KMS-11 (cell line): ENCODE results near the gene SYT17.

Source experiments
- H2AFZ ChIP-seq: fragments of 200-600 bp; sonication (generic); 2 replicates; pipeline ENCODE4 v1.6.1; 2016; ENCODE audit warnings: antibody characterized with exemption, mixed run types, low read depth
- H3K27ac ChIP-seq: fragments of 200-600 bp; sonication (generic); 2 replicates; pipeline ENCODE4 v1.6.1; 2016; ENCODE audit warnings: mild to moderate bottlenecking, mixed run types
- H3K27me3 ChIP-seq: fragments of 200-600 bp; sonication (generic); 2 replicates; pipeline ENCODE4 v1.6.1; 2017; ENCODE audit warnings: mild to moderate bottlenecking, low read depth, mixed run types, moderate library complexity; ENCODE audit not compliant: insufficient read depth
- H3K36me3 ChIP-seq: fragments of 200-600 bp; sonication (generic); 2 replicates; pipeline ENCODE4 v1.6.1; 2017; ENCODE audit warnings: mild to moderate bottlenecking, mixed run types; ENCODE audit not compliant: insufficient read depth
- H3K4me1 ChIP-seq: fragments of 200-600 bp; sonication (generic); 2 replicates; pipeline ENCODE4 v1.6.1; 2016; ENCODE audit warnings: mild to moderate bottlenecking, low read depth, mixed run types; ENCODE audit not compliant: poor library complexity, severe bottlenecking
- H3K4me2 ChIP-seq: fragments of 200-600 bp; sonication (generic); 2 replicates; pipeline ENCODE4 v1.7.0; 2016; ENCODE audit warnings: mild to moderate bottlenecking, mixed run types
- H3K4me3 ChIP-seq: fragments of 200-600 bp; sonication (generic); IDR thresholded peaks from 2 replicates; pipeline ENCODE4 v1.6.1; 2017; ENCODE audit warnings: low read depth, low read length, mixed read lengths; ENCODE audit not compliant: insufficient read depth
- H3K79me2 ChIP-seq: fragments of 200-600 bp; sonication (generic); 2 replicates; pipeline ENCODE4 v1.6.1; 2016; ENCODE audit warnings: low read depth, mixed run types; ENCODE audit not compliant: insufficient read depth
- H3K9ac ChIP-seq: fragments of 200-600 bp; sonication (generic); 2 replicates; pipeline ENCODE4 v1.6.1; 2016; ENCODE audit warnings: mild to moderate bottlenecking, mixed run types
- H4K20me1 ChIP-seq: fragments of 200-600 bp; sonication (generic); 2 replicates; pipeline ENCODE4 v1.6.1; 2016; ENCODE audit warnings: mild to moderate bottlenecking, mixed run types; ENCODE audit not compliant: insufficient read depth
- TF ChIP-seq, protein P1 (sequence below): fragments of 200-600 bp; sonication (generic); conservative IDR thresholded peaks from 2 replicates; pipeline ENCODE4 v1.6.1; 2017; ENCODE audit warnings: low read depth, mild to moderate bottlenecking, antibody characterized with exemption, low read length, moderate library complexity, mixed read lengths

The SYT17 gene

DNA sequence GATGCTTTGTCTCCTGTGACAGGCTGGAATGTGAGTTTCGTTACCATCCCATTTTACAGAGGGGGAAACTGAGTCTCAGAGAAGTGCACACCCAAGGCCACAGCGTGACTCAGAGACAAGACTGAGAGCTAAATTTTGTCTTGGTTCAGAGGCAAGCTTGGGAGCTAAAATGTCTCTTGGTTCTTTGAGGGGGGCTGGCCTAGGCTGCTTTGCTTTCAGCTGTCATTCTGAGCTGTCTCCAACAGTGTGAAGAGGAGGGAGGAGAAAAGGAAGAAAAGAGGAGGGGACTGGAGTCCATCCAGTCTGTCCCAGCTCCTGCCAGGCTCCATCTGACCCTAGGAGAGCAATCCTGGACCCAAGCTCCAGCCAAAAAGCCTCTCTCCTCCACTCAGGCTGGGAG, 117.4 kb downstream of the SYT17 start, which contains the start of gene CLEC19A:
TSS of gene CLEC19A (plus strand) at position 301 of the 400 bp plus-strand sequence. CDS start 121 bp downstream, outside the sequence.
- Histone ChIP-seq H3K36me3 (no peaks in the 10 kb centered on the region), H3K27ac (no peak within 1 kb of the TSS), H3K4me1 (no peaks in the 10 kb centered on the region), H3K9ac (no peak within 1 kb of the TSS), H2AFZ (no peak within 1 kb of the TSS), H3K4me3 (no peak within 1 kb of the TSS), H4K20me1 (no peaks in the 10 kb centered on the region), H3K27me3 (no peaks in the 10 kb centered on the region), H3K79me2 (no peaks in the 10 kb centered on the region), H3K4me2 (no peak within 1 kb of the TSS)
- TF ChIP-seq, protein P1, sequence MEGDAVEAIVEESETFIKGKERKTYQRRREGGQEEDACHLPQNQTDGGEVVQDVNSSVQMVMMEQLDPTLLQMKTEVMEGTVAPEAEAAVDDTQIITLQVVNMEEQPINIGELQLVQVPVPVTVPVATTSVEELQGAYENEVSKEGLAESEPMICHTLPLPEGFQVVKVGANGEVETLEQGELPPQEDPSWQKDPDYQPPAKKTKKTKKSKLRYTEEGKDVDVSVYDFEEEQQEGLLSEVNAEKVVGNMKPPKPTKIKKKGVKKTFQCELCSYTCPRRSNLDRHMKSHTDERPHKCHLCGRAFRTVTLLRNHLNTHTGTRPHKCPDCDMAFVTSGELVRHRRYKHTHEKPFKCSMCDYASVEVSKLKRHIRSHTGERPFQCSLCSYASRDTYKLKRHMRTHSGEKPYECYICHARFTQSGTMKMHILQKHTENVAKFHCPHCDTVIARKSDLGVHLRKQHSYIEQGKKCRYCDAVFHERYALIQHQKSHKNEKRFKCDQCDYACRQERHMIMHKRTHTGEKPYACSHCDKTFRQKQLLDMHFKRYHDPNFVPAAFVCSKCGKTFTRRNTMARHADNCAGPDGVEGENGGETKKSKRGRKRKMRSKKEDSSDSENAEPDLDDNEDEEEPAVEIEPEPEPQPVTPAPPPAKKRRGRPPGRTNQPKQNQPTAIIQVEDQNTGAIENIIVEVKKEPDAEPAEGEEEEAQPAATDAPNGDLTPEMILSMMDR, result no peak

DNA sequence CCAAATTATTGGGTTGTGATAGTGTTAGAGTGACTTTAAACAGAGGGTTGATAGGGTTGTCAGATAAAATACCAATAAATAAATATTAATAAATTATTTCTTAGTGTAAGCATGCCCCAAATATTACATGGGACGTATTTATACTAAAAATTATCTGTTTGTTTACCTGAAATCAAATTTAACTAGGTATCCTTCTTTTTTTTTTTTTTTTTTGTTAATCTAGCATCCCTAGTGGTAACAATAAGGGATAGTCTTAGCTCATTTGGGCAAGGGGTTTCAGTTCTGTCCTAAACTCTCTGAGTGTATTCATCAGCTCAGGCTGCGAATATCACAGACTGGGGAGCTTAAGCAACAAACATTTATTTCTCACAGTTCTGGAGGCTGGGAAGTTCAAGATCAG, 118.8 kb downstream of the SYT17 start:
- Histone ChIP-seq H3K4me3 (no peak overlapping the region), H2AFZ (no peak overlapping the region), H3K79me2 (no peaks in the 10 kb centered on the region), H3K4me2 (no peak overlapping the region), H3K36me3 (no peaks in the 10 kb centered on the region), H3K27me3 (no peaks in the 10 kb centered on the region), H3K4me1 (no peaks in the 10 kb centered on the region), H4K20me1 (no peaks in the 10 kb centered on the region), H3K9ac (no peak overlapping the region), H3K27ac (no peak overlapping the region)
- TF ChIP-seq, protein P1, result no peak

DNA sequence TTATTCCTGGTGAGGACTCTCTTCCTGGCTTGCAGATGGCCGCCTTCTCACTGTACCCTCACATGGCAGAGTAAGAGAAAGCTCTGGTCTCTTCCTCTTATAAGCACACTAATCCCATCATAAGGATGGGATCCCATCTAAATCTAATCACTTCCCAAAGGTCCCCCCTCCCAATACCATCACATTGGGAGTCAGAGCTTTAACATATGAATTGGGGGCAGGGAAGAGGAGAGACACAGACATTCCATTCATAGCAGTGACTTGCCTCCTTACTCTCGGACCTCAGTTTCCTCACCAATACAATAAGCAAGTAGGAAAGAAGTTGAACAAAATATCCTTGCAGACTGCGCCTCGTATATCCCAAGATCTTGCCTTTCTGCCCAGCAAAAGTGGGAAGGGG, 119.2 kb downstream of the SYT17 start:
- H3K4me2 ChIP-seq, result no peak overlapping the region
- no peaks in the 10 kb centered on the region for H3K4me1 ChIP-seq
- H3K9ac ChIP-seq, result no peak overlapping the region
- H3K27ac ChIP-seq, result no peak overlapping the region
- H4K20me1 ChIP-seq, result no peaks in the 10 kb centered on the region
- H2AFZ ChIP-seq, result no peak overlapping the region
- no peaks in the 10 kb centered on the region for H3K79me2 ChIP-seq
- no peaks in the 10 kb centered on the region for H3K27me3 ChIP-seq
- no peak overlapping the region for H3K4me3 ChIP-seq
- no peaks in the 10 kb centered on the region for H3K36me3 ChIP-seq
- TF ChIP-seq, protein P1, result no peak

DNA sequence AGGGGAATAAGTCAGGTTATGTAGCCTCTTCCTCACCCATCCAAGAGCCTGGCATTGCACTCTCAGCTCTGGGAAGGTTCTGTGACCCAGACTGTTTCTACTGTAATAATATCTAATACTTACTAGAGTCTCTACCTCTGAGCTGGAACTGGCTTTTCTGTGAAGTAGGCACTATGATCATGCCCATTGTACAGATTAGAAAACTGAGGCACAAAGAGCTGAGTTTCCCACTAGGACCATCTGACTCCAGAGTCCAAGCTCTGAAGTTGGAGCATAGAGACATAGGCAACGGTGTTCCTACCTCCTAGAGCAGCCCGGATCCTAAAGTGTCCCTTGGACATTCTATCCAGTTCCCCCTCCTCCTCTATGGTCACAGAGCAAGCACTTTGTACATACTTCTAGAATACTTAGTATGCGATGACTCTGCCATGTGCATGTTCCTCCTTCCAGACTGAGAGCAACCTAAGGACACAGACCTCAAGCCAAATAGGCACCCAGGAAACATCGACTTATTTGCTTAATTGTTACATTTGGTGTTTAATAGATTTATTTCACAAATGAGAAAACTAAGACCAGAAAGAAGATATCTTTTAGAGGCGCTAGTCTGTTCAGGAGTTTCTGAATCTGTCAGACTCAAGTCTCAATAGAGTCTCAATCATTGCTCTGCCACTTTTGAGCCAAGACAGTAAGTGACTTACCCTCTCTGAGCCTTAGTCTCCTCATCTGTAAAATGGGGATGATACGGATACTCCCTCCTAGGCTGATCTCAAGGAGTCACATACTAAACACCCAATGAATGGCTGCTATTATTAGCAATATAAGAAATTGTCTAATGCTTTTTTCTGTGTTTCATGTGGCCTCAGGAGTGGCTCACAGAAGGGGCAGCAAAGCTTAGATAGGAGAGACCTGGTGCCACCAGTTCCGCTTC, 121.1 kb downstream of the SYT17 start:
- Histone ChIP-seq H3K4me3 (no peak overlapping the region), H3K79me2 (no peaks in the 10 kb centered on the region), H2AFZ (no peak overlapping the region), H3K27me3 (no peaks in the 10 kb centered on the region), H3K9ac (no peak overlapping the region), H3K27ac (no peak overlapping the region), H3K4me1 (no peaks in the 10 kb centered on the region), H4K20me1 (no peaks in the 10 kb centered on the region), H3K36me3 (no peaks in the 10 kb centered on the region), H3K4me2 (no peak overlapping the region)
- TF ChIP-seq, protein P1, result no peak
